Measurements from ENCODE around the gene C20orf204.

C20orf204 gene

GRCh38 chr20:64072498-64073063 is 36.6 kb downstream of the C20orf204 start:
- no peak for DNase-seq

- no peak for DNase-seq
Observed at GRCh38 chr20:64073476-64074183, 37.6 kb downstream of the C20orf204 start.

GRCh38 chr20:64074184-64074789 is 38.3 kb downstream of the C20orf204 start:
- DNase-seq, result no peak

GRCh38 chr20:64074963-64075362 is 39.0 kb downstream of the C20orf204 start:
- no peak for DNase-seq

GRCh38 chr20:64075556-64075955 is 39.6 kb downstream of the C20orf204 start:
- DNase-seq, result no peak

GRCh38 chr20:64076061-64076997 is 40.3 kb downstream of the C20orf204 start:
- DNase-seq, result no peak

GRCh38 chr20:64077094-64077493 is 41.1 kb downstream of the C20orf204 start:
- no peak for DNase-seq

GRCh38 chr20:64077541-64077875 is 41.5 kb downstream of the C20orf204 start:
- DNase-seq, result no peak

- no peak for DNase-seq
Observed at GRCh38 chr20:64077876-64078551, 42.0 kb downstream of the C20orf204 start.

- DNase-seq, result no peak
Observed at GRCh38 chr20:64078934-64079272, 42.9 kb downstream of the C20orf204 start.

GRCh38 chr20:64079273-64080012 is 43.5 kb downstream of the C20orf204 start, which contains the start of gene RGS19:
Gene RGS19 (minus strand): TSS chr20:64079518. CDS start chr20:64076886, 2,632 bp downstream.
- DNase-seq, result peak; percentile 23

- DNase-seq, result no peak
Observed at GRCh38 chr20:64080013-64080812, 44.2 kb downstream of the C20orf204 start, which contains the start of gene OPRL1. Gene OPRL1 (plus strand): TSS chr20:64080082. CDS start chr20:64092721, 12,639 bp downstream.

GRCh38 chr20:64080813-64081623 is 45.0 kb downstream of the C20orf204 start:
- no peak for DNase-seq

GRCh38 chr20:64081624-64081964 is 45.6 kb downstream of the C20orf204 start:
- DNase-seq, result no peak

- no peak for DNase-seq
Observed at GRCh38 chr20:64082126-64082731, 46.2 kb downstream of the C20orf204 start.

- no peak for DNase-seq
Observed at GRCh38 chr20:64082820-64083377, 46.9 kb downstream of the C20orf204 start.

- no peak for DNase-seq
Observed at GRCh38 chr20:64083378-64083803, 47.4 kb downstream of the C20orf204 start.

- DNase-seq, result no peak
Observed at GRCh38 chr20:64083804-64084684, 48.1 kb downstream of the C20orf204 start, which contains the start of gene LKAAEAR1. Gene LKAAEAR1 (minus strand): TSS chr20:64084398. CDS start chr20:64084219, 179 bp downstream.

Data from GOT3 (cell line).